Tibial artery (tissue), 4 donors: ENCODE data around the gene INPP5A.
"Not testable (repeated sequence)": the region's sequence is repeated elsewhere in the genome, so short reads cannot be mapped to it uniquely, and the experiment has no call there.

Experiments used
- DNase-seq, 2 donors: peaks; one replicate each; pipeline ENCODE4 v3.0.0-alpha.2; 2019
- H3K27ac ChIP-seq, 2 donors: fragments of 200-600 bp; sonication (generic) in 1 of 2; 1 replicate in 1 of 2; 2 replicates in 1 of 2; pipeline ENCODE4 v1.5.1; 2018 to 2019; ENCODE audit warnings: mild to moderate bottlenecking in 1 of 2
- H3K27me3 ChIP-seq, 2 donors: fragments of 200-600 bp; sonication (generic) in 1 of 2; one replicate each; pipeline versions ENCODE4 v1.5.1 to v1.6.0; 2016 to 2019
- H3K36me3 ChIP-seq, 3 donors: fragments of 200-600 bp; sonication (generic) in 2 of 3; one replicate each; pipeline ENCODE4 v1.5.1; 2016 to 2019; ENCODE audit warnings: mild to moderate bottlenecking in 2 of 3
- H3K4me1 ChIP-seq, 4 donors: fragments of 200-600 bp; sonication (generic) in 2 of 4; 1 replicate in 3 of 4; 2 replicates in 1 of 4; pipeline ENCODE4 v1.5.1; 2016 to 2019
- H3K4me3 ChIP-seq, 2 donors: fragments of 200-600 bp; sonication (generic) in 1 of 2; 1 replicate in 1 of 2; 2 replicates in 1 of 2; pipeline ENCODE4 v1.5.1; 2018 to 2019; ENCODE audit warnings: mild to moderate bottlenecking in 2 of 2
- H3K9me3 ChIP-seq, 3 donors: fragments of 200-600 bp; sonication (generic) in 1 of 3; one replicate each; pipeline ENCODE4 v1.5.1; 2016 to 2019
- intact Hi-C: fragments of 100-400 bp; cut with DNase I; formaldehyde crosslinking; loops from one replicate; pipeline ENCODE4 v1.15.0; 2023; ENCODE audit warnings: low total_unique reads
- TF ChIP-seq, protein P1 (sequence below), 2 experiments: fragments of 200-600 bp in 1 of 2; fragments of 450-650 bp in 1 of 2; IDR thresholded peaks; one replicate each; pipeline ENCODE4 v1.5.1; 2017 to 2019; ENCODE audit warnings: antibody characterized with exemption in 2 of 2, mild to moderate bottlenecking in 1 of 2, moderate library complexity in 1 of 2

Gene INPP5A

DNA sequence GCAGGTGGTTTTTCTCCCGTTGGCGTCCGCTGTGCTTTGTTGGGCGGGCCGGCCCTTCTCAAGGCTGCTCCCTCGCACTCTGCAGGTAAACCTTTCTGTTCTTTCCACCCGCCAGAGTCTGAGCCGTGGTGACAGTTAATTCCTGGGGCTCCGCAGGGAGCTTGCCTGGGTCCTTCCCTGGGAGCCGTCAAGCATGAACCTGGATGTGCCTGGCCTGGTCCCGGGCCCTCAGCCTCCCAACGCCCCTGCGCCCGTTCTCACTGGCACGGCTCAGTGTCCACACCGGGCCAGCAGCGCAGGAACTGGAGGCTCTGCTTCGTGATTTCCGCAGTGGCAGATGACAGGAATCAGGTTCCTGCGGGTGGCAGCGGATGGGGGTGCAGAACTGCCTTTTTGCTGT lies 259.3 kb downstream of the INPP5A start:
- Histone ChIP-seq H3K27ac (no peak overlapping the region), H3K27me3 (peaks cover 0 to 26% of the 10 kb centered on the region in 2 donors), H3K4me1 (no peaks in the 10 kb centered on the region), H3K9me3 (peaks cover 0 to 6% (median 3%) of the 10 kb centered on the region in 3 donors), H3K36me3 (no peaks in the 10 kb centered on the region), H3K4me3 (no peak overlapping the region)
- TF ChIP-seq, protein P1, sequence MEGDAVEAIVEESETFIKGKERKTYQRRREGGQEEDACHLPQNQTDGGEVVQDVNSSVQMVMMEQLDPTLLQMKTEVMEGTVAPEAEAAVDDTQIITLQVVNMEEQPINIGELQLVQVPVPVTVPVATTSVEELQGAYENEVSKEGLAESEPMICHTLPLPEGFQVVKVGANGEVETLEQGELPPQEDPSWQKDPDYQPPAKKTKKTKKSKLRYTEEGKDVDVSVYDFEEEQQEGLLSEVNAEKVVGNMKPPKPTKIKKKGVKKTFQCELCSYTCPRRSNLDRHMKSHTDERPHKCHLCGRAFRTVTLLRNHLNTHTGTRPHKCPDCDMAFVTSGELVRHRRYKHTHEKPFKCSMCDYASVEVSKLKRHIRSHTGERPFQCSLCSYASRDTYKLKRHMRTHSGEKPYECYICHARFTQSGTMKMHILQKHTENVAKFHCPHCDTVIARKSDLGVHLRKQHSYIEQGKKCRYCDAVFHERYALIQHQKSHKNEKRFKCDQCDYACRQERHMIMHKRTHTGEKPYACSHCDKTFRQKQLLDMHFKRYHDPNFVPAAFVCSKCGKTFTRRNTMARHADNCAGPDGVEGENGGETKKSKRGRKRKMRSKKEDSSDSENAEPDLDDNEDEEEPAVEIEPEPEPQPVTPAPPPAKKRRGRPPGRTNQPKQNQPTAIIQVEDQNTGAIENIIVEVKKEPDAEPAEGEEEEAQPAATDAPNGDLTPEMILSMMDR (IDR thresholded peaks at IDR 0.05): no peak
- intact Hi-C loops: no loop called here
- DNase-seq: no peak

DNA sequence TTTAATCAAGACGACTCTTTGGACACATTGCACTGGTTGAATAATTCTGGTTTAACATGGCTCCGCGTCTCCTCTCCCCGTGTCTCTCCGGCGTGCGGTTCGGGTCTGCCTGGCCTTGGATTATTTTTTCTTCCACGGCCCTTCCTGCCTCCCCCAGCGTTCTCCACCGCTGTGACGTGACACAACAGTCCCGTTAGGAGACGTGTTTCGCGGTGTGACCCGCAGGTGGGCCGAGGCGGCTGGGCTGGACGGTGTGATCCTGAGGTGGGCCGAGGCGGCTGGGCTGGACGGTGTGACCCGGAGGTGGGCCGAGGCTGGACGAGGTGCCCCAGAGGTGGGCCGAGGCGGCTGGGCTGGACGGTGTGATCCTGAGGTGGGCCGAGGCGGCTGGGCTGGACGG lies 260.4 kb downstream of the INPP5A start:
- H3K27ac ChIP-seq, H3K36me3 ChIP-seq, DNase-seq, H3K4me3 ChIP-seq, H3K4me1 ChIP-seq, H3K9me3 ChIP-seq, intact Hi-C loops: not testable (repeated sequence)
- peaks cover 0 to 24% of the 10 kb centered on the region in 2 donors for H3K27me3 ChIP-seq

DNA sequence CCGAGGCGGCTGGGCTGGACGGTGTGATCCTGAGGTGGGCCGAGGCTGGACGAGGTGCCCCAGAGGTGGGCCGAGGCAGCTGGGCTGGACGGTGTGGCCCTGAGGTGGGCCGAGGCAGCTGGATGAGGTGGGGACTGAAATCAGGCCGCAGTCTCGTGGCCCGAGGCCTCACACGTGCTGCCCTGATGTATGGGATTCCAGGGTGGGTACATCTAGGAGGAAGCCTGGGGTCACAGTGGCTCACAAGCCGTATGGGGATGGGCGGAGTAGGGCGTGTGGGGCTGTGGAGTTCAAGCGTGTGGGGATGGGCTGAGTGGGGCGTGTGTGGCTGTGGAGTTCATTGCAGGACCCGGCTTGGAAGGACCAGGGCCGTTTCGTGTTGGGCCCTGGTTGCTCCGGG lies 260.8 kb downstream of the INPP5A start:
- Histone ChIP-seq H3K4me1 (no peaks in the 10 kb centered on the region), H3K36me3 (no peaks in the 10 kb centered on the region), H3K27ac (no peak overlapping the region), H3K9me3 (peaks cover 0 to 9% (median 6%) of the 10 kb centered on the region in 3 donors), H3K27me3 (peaks cover 0 to 20% of the 10 kb centered on the region in 2 donors), H3K4me3 (no peak overlapping the region)
- DNase-seq: no peak
- intact Hi-C loops: no loop called here
- TF ChIP-seq, protein P1 (IDR thresholded peaks at IDR 0.05): no peak

DNA sequence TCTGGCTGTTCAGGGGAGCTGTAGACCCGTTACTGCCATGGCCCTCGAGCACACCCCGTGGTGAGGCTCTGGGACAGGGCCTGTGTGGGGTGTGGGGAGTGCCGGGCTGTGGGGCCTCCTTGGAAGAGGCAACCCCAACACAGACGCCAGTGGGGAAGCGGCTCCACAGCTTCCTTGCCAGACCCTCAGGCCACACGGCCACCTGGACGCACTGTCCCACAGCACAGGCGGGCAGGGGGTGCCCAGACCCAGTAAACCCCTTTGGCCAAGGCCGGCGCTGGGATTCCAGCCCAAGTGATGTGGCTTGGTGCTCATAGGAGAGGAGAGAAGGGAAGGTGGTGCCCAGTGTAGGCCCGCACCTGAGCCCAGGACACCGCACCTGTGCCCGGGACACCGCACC lies 261.3 kb downstream of the INPP5A start:
- Histone ChIP-seq H3K4me3 (no peak overlapping the region), H3K27me3 (peaks cover 0 to 19% of the 10 kb centered on the region in 2 donors), H3K4me1 (no peaks in the 10 kb centered on the region), H3K9me3 (peaks cover 0 to 9% (median 6%) of the 10 kb centered on the region in 3 donors), H3K27ac (no peak overlapping the region), H3K36me3 (no peaks in the 10 kb centered on the region)
- intact Hi-C loops: no loop called here
- TF ChIP-seq, protein P1 (IDR thresholded peaks at IDR 0.05): no peak
- no peak for DNase-seq

DNA sequence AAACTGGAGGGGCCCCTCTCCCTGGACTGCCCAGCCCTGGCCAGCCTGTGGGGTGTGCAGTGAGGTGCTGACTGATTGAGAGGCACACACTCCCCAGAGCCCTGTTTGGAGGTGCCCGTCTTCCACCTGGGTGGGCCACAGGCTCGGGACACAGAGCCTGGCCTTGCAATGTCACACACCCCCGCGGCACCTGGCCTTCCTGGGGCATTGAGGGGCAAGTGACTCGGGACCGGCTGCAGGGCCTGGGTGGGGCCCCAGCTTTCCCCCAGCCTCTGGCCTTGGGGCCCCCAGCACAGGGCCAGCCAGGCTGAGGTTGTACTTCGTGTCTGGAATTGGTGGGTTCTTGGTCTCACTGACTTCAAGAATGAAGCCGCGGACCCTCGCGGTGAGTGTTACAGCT lies 262.3 kb downstream of the INPP5A start:
- Histone ChIP-seq H3K27ac (no peak overlapping the region), H3K4me3 (no peak overlapping the region), H3K27me3 (peaks cover 0 to 11% of the 10 kb centered on the region in 2 donors), H3K9me3 (peaks cover 0 to 9% (median 6%) of the 10 kb centered on the region in 3 donors), H3K36me3 (no peaks in the 10 kb centered on the region), H3K4me1 (no peaks in the 10 kb centered on the region)
- TF ChIP-seq, protein P1 (IDR thresholded peaks at IDR 0.05): no peak
- no peak for DNase-seq
- intact Hi-C loops: no loop called here

DNA sequence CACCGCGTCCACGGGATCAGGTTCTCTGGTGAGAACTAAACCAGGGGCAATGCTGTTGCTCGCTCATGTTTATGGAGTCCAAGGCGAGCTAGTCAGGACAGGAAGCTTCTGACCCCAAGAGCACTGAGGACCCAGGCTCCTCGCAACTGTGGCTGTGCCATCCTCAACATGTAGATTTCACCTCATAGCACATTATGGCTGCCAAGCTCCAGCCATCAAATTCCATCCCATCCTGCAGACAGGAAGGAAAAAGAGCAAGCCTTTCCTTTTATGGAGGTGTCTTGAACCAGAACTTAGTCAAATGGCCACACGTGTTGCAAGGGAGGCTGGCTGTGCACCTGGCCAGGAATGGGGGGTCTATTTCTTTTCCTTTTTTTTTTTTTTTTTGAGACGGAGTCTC lies 264.5 kb downstream of the INPP5A start:
- H3K27me3 ChIP-seq: peaks cover 0 to 12% of the 10 kb centered on the region in 2 donors
- no peak overlapping the region for H3K4me3 ChIP-seq
- no peak for DNase-seq
- peaks cover 0 to 13% (median 9%) of the 10 kb centered on the region in 3 donors for H3K9me3 ChIP-seq
- intact Hi-C loops: no loop called here
- H3K27ac ChIP-seq: no peak overlapping the region
- H3K36me3 ChIP-seq: no peaks in the 10 kb centered on the region
- no peaks in the 10 kb centered on the region for H3K4me1 ChIP-seq
- TF ChIP-seq, protein P1 (IDR thresholded peaks at IDR 0.05): no peak
